ENCODE measurements around the gene HAGHL.

HAGHL gene

GRCh38 chr16:707062-707538, 19.8 kb upstream of the HAGHL start:
- no peak for DNase-seq (ENCODE audit: low spot score)

DNA sequence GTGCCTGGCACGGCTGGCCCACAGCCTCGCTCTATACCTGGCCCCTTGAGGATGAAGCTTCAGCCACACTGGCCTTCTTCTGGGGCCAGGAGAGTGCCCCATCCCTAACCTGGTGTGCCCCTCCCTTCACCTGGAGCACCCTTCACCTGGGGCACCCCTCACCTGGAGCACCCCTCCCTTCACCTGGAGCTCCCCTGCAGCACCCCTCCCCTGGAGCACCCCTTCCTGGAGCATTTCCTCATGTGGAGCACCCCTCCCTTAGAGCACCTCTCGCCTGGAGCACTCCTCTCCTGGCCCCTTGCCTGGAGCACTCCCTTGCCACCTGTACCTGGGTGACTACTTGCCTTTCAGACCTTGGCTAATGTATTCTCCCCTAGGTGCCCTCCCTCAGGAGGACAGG, 18.9 kb upstream of the HAGHL start:
- DNase-seq (ENCODE audit: low spot score) = no peak

DNA sequence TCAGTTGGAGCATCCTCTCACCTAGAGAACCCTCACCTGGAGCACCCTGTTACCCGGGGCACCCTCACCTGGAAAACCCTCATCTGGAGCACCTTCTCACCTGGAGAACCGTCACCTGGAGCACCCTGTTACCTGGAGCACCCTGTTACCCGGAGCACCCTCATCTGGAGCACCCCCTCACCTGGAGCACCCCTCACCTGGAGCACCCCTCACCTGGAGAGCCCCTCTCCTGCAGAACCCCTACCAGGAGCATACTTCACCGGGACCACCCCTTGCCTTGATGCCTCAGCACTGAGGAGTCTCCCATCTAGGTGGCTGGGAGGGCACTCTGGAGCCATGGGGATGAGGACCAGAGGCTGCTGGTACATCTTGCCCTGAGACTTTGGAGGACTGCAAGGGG, 17.9 kb upstream of the HAGHL start:
- no peak for DNase-seq (ENCODE audit: low spot score)

DNA sequence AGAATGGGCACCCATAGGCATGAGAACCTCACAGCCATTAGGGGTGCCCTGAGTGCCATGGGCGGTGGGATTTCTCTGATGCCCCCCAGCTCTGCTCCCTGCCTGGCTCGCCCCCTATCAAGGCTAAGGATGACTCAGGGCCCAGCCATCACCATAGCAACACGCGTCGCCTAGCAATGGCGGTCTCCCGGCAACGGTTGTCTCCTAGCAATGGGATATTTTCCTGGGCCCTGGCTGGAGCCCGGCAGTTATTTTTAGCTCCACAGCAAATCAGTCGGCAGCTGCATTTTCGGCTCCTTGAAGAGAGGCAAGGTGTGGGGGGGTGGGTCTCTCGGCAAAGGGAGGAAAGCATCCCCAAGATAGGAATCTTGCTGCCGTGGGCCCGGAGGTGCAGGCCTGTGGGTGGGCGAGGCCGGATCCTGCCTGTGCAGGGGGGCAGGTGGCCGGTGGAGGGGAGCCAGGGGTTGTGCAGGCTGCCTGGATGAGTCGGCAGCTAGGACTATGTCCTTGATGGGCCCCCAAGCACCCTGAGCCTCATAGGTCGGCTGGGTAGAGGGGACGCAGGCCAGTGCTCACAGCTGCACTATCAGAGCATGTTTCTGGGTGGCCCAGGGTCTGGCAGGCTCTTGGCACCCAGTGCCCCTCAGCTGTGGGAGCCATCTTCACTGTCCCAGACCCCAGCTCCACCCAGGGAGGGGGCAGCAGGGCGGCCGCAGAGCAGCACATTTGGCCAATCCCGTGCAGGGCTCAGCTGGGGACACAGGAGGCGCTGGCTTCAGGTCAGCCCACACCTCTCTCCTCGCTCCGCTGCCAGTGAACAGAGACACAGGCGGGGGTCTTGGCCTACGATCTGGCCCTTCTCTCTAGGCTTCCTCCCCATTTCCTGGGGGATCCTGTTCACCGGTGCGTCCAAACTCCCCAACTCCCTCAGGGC, 17.1 kb upstream of the HAGHL start:
- DNase-seq (ENCODE audit: low spot score) = peak; percentile 98

GRCh38 chr16:710500-711075, 16.3 kb upstream of the HAGHL start:
- DNase-seq (ENCODE audit: low spot score) = no peak

DNA sequence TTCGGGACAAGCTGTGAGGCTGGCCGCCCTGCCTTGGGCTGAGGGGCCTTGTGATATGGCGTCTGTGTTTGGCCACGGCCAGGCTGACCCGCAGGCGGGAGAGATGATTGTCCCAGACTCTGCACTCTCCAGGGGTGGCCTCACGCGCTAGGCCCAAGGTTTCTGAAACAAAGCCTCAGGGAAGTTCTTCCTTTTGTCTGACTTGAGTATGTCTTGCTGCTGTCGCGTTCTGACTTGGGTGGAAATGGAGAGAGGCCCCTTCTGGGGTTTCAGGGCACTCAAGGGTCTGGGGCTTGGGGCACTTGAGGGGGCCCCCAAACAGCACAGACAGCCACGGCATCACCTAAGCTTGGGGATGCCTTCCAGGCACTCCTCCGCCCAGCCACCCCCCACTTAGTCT, 15.8 kb upstream of the HAGHL start:
- no peak for DNase-seq (ENCODE audit: low spot score)

DNA sequence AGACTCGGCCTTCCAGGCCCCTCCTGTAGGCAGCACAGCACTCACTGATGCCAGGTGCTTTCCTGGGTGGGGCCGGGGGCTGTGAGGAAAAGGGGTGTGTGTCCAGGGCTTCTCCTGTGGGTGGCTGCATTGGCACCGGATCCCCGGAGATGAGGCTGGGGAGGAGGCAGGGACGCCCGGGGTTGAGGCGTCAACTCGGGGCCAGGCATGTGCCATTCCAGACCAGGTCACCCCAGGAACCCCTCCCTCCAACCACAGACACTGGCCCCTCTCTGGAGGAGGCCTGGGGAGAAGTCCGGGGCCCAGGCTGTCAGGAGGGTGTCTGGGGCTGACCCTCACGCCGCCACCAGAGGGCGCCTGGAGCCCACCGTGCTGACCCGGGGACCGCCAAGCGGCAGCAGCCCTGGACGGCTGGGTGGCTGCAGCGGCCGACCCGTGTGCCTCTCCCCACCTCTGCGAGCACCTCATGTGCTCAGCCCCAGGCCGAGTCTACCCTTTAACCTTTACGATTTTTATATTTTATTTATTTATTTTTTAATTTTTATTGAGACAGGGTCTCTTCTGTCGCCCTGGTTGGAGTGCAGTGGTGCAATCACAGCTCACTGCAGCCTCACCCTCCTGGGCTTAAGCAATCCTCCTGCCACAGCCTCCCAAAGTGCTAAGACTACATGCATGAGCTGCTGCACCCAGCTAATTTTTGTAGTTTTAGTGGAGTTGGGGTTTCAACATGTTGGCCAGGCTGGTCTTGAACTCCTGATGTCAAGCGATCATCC, 15.2 kb upstream of the HAGHL start:
- DNase-seq (ENCODE audit: low spot score) = peak; percentile 78

DNA sequence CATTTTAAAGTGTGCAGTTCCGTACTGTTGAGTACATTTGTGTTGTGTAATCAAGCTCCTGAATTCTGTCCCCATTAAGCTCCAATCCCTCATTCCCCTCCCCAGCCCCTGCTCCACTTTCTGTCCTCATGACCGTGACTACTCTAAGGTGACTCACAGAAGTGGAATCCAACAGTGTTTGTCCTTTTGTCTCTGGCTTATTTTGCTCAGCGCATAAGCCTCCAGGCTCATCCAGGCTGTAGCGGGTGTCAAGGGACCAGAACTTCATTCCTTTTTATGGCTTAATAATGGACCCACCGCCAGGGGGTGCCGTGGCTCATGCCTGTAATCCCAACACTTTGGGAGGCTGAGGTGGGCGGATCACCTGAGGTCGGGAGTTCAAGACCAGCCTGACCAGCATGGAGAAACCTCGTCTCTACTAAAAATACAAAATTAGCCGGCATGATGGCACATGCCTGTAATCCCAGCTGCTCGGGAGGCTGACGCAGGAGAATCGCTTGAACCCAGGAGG, 14.1 kb upstream of the HAGHL start:
- DNase-seq (ENCODE audit: low spot score) = peak; percentile 84

GRCh38 chr16:714079-714478, 12.8 kb upstream of the HAGHL start:
- no peak for DNase-seq (ENCODE audit: low spot score)

- DNase-seq (ENCODE audit: low spot score) = peak; percentile 82
These were observed 12.1 kb upstream of the HAGHL start, which contains the start of gene METRN for GRCh38 chr16:714558-715476. METRN (plus strand) TSS chr16:715118; CDS start chr16:715290, 172 bp downstream.

- no peak for DNase-seq (ENCODE audit: low spot score)
These were observed 11.3 kb upstream of the HAGHL start for GRCh38 chr16:715477-716199.

DNA sequence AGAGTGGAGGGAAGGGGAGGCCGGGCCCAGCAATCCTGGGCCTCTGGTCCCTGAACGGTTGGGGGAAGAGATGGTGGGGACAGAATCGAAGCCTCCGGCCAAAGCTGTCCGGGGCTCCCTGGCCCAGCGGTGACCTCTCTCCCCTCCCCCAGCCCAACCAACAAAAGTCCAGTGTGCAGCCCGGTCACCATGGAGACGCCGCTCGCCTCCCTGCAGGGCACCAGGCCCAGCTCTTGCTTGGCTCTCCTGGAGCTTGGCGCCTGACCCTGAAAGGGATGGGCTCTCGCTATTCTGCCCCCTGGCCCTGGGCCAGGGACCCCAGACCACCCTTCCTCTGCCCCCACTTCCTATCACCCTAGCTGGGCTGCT, 10.7 kb upstream of the HAGHL start:
- DNase-seq (ENCODE audit: low spot score) = peak; percentile 81

DNA sequence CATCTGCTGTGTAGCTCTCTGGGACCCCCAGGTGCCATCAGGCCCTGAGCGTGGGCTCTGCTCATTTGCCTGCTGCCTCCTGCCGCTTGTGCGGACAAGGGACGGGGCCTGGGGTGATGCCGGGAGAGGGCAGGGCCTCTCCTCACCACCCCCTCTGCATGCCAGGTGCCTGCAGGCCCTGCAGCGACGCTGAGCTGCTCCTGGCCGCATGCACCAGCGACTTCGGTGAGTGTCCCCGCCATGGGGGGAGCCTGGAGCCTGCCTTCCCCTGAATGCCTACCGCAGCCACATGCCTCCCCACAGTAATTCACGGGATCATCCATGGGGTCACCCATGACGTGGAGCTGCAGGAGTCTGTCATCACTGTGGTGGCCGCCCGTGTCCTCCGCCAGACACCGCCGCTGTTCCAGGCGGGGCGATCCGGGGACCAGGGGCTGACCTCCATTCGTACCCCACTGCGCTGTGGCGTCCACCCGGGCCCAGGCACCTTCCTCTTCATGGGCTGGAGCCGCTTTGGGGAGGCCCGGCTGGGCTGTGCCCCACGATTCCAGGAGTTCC, 10.1 kb upstream of the HAGHL start:
- no peak for DNase-seq (ENCODE audit: low spot score)

DNA sequence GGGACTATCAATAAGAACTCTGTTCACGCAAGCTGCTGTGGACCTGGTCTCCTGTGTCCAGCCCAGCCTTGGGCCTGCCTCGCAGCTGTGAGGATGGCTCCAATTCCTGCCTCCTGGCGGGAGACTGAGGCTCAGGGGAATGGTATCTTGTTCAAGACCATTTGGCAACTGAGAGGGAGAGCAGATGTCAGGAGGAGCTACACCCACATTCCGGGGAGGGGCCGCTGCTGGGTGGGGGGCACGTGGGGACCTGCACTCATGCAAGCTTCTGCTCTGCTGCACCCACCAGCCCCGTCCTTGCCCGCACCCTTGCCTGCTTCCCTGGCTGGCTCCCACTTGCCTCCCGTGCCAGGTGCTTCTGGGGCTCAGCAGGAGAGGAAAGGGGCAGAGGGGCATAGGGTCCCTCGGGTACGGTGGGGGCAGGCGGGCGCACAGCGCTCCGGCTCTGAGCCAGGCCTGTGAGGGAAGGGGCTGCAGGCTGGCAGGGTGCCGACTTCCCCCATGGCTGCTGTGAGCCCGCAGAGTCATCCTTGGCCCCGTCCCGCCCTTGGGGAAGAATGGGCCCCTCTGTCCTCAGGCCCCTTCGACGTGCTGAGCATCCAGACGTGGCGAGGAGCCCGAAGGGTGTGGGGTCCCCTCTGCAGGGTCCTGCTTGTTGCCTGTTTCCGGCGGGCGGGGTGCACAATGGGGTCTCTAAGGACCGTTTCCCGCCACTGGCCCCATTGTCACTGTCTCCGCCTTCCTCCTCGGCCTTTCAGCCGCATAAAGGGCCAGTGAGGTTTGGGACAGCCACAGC, 9.3 kb upstream of the HAGHL start:
- no peak for DNase-seq (ENCODE audit: low spot score)

GRCh38 chr16:718389-718788, 8.5 kb upstream of the HAGHL start:
- no peak for DNase-seq (ENCODE audit: low spot score)

DNA sequence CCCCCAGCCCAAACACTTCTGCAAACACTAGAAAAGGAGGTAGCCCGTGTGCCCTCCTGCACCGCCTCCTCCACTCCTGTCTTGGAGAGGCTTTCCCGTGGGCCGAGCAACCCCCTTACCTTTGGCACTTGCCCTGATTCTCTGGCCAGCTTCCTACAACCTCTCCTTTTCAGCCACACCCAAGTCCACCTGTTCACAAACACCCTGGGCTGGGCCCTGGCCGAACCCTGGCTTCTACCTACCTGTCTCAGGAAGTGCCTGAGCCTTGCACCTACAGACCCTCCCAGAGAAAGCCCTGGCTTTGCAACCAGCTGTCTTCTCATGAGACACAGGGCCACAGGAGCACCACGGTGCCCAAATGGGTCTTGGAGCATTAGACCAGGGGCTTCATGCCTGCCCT, 8.0 kb upstream of the HAGHL start:
- DNase-seq (ENCODE audit: low spot score) = no peak

- peak; percentile 69 for DNase-seq (ENCODE audit: low spot score)
These were observed 7.0 kb upstream of the HAGHL start for GRCh38 chr16:719815-720446.

DNA sequence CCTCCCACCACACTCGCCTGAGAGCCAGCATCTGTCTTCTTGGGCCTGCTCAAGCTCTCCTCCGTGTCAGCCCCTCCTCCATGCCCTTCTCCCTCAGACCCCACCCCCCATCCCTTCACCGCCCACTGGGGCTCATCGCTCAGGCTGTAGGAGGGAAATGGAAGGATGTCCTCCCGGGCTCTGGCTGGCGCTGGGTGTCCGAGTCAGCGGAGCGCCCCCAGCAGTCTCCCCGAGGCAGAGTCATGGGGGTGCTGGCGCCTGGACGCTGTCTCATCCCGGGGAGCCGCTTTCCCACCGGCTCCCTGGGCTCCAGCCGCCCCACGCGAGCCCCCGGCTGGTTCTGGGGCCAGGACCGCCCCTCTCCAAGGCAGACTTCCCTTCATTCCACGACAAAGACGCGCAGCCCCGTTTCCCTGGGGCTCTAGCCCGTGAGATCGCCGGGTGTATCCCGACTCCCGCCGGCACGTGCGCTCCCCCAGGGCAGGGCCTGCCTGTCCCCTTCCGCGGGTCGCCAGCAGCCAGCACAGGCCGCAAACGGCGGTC, 6.4 kb upstream of the HAGHL start:
- peak; percentile 86 for DNase-seq (ENCODE audit: low spot score)
